Lung (tissue), 12 donors: ENCODE measurements around the gene TRIB2. TPM values are rescaled to one million over a fixed set of nuclear protein-coding genes. Genes with fewer than 3 reads are reported as not detected.

Experiments
- ATAC-seq: fragments of 200-7000 bp; cut with Tn5 transposase; one replicate; pipeline ENCODE4 v1.9.1; 2020; ENCODE audit warnings: moderate number of reproducible peaks; ENCODE audit not compliant: insufficient read depth, low FRiP score
- DNase-seq, 3 donors: peaks; one replicate each; pipeline ENCODE4 v3.0.0-alpha.2; 2013 to 2017
- H3K27ac ChIP-seq, 2 donors: one replicate each; pipeline ENCODE4 v1.5.1; 2013; ENCODE audit warnings: mild to moderate bottlenecking in 2 of 2, moderate library complexity in 2 of 2, control low read depth in 1 of 2, inconsistent platforms in 1 of 2, low read depth in 1 of 2, low read length in 1 of 2
- H3K27me3 ChIP-seq, 3 donors: one replicate each; pipeline ENCODE4 v1.5.1; 2013; ENCODE audit warnings: low read length in 2 of 3; ENCODE audit not compliant: control insufficient read depth in 3 of 3, insufficient read depth in 3 of 3
- H3K36me3 ChIP-seq, 4 donors: one replicate each; pipeline ENCODE4 v1.5.1; 2013; ENCODE audit warnings: low read length in 4 of 4, mild to moderate bottlenecking in 1 of 4, moderate library complexity in 1 of 4; ENCODE audit not compliant: control insufficient read depth in 4 of 4, insufficient read depth in 4 of 4
- H3K4me1 ChIP-seq, 5 donors: one replicate each; pipeline ENCODE4 v1.5.1; 2013; ENCODE audit warnings: low read length in 5 of 5, mild to moderate bottlenecking in 2 of 5, moderate library complexity in 1 of 5; ENCODE audit not compliant: control insufficient read depth in 5 of 5, insufficient read depth in 5 of 5
- H3K4me3 ChIP-seq: one replicate; pipeline ENCODE4 v1.5.1; 2013; ENCODE audit warnings: mild to moderate bottlenecking, control low read depth, moderate library complexity
- H3K9ac ChIP-seq, 2 donors: one replicate each; pipeline ENCODE4 v1.5.1; 2013; ENCODE audit warnings: low read length in 2 of 2, control low read depth in 1 of 2; ENCODE audit not compliant: insufficient read depth in 1 of 2
- H3K9me3 ChIP-seq, 4 donors: one replicate each; pipeline ENCODE4 v1.5.1; 2013; ENCODE audit warnings: low read length in 3 of 4, mild to moderate bottlenecking in 1 of 4, moderate library complexity in 1 of 4; ENCODE audit not compliant: control insufficient read depth in 4 of 4, insufficient read depth in 3 of 4
- WGBS, 2 donors: extraction: QIAGEN DNeasy Blood & Tissue Kit; methylation state at CpG; one replicate each; pipeline ENCODE4 v1.1.7; 2013; 5-methylcytosine and 5-hydroxymethylcytosine counted together
- polyA plus RNA-seq, 2 donors: library from polyadenylated mRNA; stranded (reverse); fragments of 200-250 nt; gene quantifications; one replicate each; pipeline ENCODE4 v1.2.1, GENCODE V29; 2013
- total RNA-seq, 2 donors: library from RNA; depleted of rRNA in 1 of 2; stranded (reverse); fragments of >200 nt in 1 of 2; gene quantifications; one replicate each; pipeline ENCODE4 v1.2.1, GENCODE V29; 2014 to 2021
- TF ChIP-seq, protein P1 (sequence below): IDR thresholded peaks from 2 replicates; pipeline ENCODE4 v1.5.1; 2012; ENCODE audit warnings: mild to moderate bottlenecking; ENCODE audit errors: control extremely low read depth, extremely low read depth
- donor health status: control.
- donor health status: control.
- donor health status: Bipolar disorder and iron deficiency.
- donor health status: healthy.
- donor health status: DM: yes; HTN: yes; CAD: no.

TRIB2 gene
- total and polyA plus RNA-seq, 4 donors = 21.3 to 83.6 (median 38.5) TPM

DNA sequence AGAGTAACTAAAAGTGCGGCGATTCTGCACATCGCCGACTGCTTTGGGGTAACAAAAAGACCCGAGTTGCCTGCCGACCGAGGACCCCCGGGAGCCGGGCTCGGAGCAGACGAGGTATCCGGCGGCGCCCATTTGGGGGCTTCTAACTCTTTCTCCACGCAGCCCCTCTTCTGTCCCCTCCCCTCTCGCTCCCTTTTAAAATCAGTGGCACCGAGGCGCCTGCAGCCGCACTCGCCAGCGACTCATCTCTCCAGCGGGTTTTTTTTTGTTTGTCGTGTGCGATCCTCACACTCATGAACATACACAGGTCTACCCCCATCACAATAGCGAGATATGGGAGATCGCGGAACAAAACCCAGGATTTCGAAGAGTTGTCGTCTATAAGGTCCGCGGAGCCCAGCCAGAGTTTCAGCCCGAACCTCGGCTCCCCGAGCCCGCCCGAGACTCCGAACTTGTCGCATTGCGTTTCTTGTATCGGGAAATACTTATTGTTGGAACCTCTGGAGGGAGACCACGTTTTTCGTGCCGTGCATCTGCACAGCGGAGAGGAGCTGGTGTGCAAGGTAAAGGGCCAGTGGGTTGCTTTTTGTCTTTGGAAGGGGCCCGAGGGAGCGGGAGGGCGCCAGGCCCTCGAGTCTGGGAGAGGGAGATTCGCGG lies 1.4 kb downstream of the TRIB2 start:
- Histone ChIP-seq H3K4me3 (peak overlapping the region; percentile 80), H3K9ac (peak overlapping the region; percentile 54 to 65), H3K36me3 (no peaks in the 10 kb centered on the region), H3K9me3 (no peaks in the 10 kb centered on the region), H3K27ac (peak overlapping the region; percentile 90 to 97), H3K4me1 (peaks cover 0 to 32% (median 14%) of the 10 kb centered on the region in 5 donors), H3K27me3 (no peaks in the 10 kb centered on the region)
- TF ChIP-seq, protein P1, sequence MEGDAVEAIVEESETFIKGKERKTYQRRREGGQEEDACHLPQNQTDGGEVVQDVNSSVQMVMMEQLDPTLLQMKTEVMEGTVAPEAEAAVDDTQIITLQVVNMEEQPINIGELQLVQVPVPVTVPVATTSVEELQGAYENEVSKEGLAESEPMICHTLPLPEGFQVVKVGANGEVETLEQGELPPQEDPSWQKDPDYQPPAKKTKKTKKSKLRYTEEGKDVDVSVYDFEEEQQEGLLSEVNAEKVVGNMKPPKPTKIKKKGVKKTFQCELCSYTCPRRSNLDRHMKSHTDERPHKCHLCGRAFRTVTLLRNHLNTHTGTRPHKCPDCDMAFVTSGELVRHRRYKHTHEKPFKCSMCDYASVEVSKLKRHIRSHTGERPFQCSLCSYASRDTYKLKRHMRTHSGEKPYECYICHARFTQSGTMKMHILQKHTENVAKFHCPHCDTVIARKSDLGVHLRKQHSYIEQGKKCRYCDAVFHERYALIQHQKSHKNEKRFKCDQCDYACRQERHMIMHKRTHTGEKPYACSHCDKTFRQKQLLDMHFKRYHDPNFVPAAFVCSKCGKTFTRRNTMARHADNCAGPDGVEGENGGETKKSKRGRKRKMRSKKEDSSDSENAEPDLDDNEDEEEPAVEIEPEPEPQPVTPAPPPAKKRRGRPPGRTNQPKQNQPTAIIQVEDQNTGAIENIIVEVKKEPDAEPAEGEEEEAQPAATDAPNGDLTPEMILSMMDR = no peak
- 1% methylated on average over 42 to 50 of the region's 50 CpGs for WGBS, 2 donors
- ATAC-seq (no peak), DNase-seq (peak; percentile 48 to 67 (median 67))

DNA sequence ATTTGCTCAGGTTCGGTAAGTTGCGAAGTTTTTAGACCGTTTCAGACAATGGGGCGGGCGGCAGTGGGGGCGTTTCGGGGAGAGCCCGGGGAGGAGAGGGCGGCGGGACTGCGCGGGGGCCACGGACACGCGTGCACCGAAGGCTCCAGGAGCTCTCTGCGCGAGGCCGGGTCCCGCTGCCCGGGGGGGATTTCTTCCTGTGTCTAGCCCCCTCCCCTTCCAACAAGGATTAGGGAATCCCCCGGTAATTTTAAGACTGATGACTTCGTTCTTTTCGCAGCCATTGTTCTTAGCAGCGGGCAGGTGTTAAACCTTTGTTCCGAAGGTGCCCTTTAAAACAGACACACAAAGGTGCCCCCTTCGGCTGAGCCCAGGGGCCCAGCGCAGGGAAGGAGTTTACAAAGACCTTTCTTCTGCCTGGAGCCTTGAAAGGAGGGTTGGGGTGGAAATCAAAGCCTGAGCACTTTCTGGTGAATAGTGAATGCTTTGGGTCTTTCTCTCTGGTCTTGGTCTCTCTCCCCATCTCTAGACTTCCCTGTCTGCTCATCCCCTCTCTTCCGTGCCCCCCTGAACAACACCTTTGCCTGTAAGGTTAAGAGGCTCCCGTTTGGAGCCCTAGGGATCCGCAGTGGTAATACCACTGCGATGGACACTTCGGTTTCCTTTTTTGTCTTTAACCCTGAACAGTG lies 2.1 kb downstream of the TRIB2 start:
- DNase-seq = peak; percentile 29 to 52 (median 48)
- no peaks in the 10 kb centered on the region for H3K27me3 ChIP-seq
- TF ChIP-seq, protein P1 = no peak
- H3K27ac ChIP-seq = peak overlapping the region; percentile 90 to 97
- H3K9me3 ChIP-seq = no peaks in the 10 kb centered on the region
- peaks cover 0 to 32% (median 14%) of the 10 kb centered on the region in 5 donors for H3K4me1 ChIP-seq
- peaks cover 0 to 5% (median 2%) of the 10 kb centered on the region in 4 donors for H3K36me3 ChIP-seq
- peak overlapping the region; percentile 59 to 65 for H3K9ac ChIP-seq
- H3K4me3 ChIP-seq = peak overlapping the region; percentile 80
- 2 to 6% methylated on average over 33 of the region's 33 CpGs for WGBS, 2 donors
- no peak for ATAC-seq

DNA sequence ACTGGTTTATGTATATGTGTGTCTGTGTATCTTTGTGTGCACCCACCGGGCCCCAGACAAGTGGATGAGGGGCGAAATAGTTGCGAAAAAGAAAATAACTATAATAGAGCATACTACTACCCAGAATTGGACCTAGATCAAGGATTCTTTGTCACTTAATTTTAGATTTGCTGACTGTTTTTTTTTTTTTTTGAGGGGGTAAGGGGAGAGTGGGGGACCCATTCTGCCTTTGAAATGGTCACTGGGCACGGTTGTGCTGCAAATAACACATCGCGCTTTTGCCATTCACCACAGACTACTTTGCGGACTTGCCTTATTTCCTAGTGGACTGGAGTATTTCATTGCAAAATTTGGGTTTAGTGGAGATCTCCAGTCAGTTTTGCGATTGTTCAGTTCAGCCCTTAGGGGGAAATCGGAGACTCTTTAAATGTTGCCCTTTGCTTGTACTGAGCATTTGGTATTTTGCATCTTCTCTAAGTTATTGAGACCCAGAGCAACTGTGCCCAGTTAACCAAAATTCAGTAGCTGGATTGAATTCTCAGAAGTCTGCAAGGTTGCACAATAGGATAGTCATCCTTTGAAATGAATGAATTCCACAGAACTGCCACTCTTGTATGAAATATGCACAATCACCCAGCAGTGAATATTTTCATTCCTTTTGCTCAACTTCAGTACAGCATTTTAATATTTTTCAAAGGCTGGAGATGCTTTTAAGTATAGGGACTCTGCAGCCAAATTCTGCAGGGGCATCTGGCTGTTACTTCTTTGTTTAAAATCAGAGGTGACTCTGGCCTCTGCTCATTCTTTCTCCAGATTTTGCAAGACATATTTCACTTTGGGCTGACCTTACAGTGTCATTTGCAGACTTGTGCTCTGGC lies 2.9 kb downstream of the TRIB2 start:
- peak in 2 of 3 donors; percentile 69 to 70 for DNase-seq
- Histone ChIP-seq H3K27me3 (no peaks in the 10 kb centered on the region), H3K9me3 (no peaks in the 10 kb centered on the region), H3K36me3 (peaks cover 3 to 12% (median 8%) of the 10 kb centered on the region in 4 donors), H3K4me1 (peaks cover 0 to 36% (median 14%) of the 10 kb centered on the region in 5 donors), H3K9ac (peak overlapping the region; percentile 59 to 65), H3K27ac (peak overlapping the region; percentile 90 to 97), H3K4me3 (peak overlapping the region; percentile 80)
- TF ChIP-seq, protein P1 = no peak
- no peak for ATAC-seq
- WGBS, 2 donors = 26 to 42% methylated on average over 9 of the region's 9 CpGs
